ENCODE data around the gene FAM174C. TPM values are rescaled to one million over a fixed set of nuclear protein-coding genes. Genes with fewer than 3 reads are reported as not detected.

The FAM174C gene
- total RNA-seq, 2 experiments from 2014 or later: 77.0 to 88.0 TPM

DNA sequence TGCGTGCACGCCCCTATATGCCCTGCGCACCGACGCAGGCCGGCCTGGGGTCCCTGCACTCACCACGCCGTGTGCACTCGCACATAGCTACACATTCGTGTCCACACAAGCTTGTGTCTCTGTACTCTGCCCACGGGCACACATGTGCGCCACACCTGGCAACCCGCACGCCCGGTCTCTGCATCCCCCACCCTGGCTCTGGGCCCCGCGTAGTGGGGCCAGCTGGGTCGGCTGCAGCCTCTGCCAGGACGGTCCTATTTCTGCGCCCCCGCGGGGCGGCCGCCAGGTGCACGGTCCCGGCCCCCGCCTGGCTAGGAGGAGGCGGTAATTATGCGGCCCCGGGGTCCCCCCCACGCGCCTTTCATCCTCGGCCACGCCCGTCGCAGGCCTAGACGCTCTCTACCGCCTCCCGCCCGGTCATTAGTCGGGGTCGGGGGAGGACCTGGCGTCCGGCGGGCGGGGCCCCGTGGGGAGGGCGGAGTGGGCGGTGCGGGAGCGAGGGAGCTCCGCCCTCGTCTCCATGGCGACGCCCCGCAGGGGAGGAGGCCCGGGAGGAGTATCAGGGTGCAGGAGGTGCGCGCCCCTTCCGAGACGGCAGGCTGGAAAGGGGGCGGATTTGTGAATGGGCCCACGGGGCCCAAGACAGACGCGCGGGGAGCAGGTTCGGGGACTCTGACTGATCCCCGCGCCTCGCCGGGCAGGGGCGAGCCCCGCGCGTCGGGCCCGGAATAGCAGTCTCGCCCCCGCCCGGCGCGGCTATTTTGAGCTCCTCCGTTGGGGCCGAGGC is 9.0 kb upstream of the FAM174C start:
- ATAC-seq: peak; percentile 42
- H3K4me3 Mint-ChIP-seq: peak overlapping the region; percentile 54
- peak; percentile 90 for DNase-seq
- H3K9me3 Mint-ChIP-seq: no peaks in the 10 kb centered on the region
- TF ChIP-seq, protein P1, sequence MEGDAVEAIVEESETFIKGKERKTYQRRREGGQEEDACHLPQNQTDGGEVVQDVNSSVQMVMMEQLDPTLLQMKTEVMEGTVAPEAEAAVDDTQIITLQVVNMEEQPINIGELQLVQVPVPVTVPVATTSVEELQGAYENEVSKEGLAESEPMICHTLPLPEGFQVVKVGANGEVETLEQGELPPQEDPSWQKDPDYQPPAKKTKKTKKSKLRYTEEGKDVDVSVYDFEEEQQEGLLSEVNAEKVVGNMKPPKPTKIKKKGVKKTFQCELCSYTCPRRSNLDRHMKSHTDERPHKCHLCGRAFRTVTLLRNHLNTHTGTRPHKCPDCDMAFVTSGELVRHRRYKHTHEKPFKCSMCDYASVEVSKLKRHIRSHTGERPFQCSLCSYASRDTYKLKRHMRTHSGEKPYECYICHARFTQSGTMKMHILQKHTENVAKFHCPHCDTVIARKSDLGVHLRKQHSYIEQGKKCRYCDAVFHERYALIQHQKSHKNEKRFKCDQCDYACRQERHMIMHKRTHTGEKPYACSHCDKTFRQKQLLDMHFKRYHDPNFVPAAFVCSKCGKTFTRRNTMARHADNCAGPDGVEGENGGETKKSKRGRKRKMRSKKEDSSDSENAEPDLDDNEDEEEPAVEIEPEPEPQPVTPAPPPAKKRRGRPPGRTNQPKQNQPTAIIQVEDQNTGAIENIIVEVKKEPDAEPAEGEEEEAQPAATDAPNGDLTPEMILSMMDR (IDR thresholded peaks at IDR 0.05): no peak
- H3K4me1 Mint-ChIP-seq (ENCODE audit: low read depth): peaks cover 61% of the 10 kb centered on the region
- peaks cover 29% of the 10 kb centered on the region for H3K36me3 Mint-ChIP-seq (ENCODE audit: low read depth)
- CTCF ChIA-PET: interaction anchor here (0.6 to 16.1 kb wide), 19 partner anchors 9 to 282 kb away, joined by 3 to 449 read pairs (median 4); partner anchors contain the start of genes ATP5F1D, FAM174C and WDR18
- POLR2A ChIA-PET: interaction anchor here (0.8 to 6.1 kb wide), 15 partner anchors 9 to 270 kb away, joined by 3 to 88 read pairs (median 3); partner anchors contain the start of genes ATP5F1D and FAM174C
- H3K27me3 Mint-ChIP-seq: no peaks in the 10 kb centered on the region
- H3K27ac Mint-ChIP-seq: peak overlapping the region; percentile 59
- intact Hi-C loops (cut with micrococcal nuclease): loop anchor here (2.0 kb wide), 1 partner anchor 14 kb away; no protein-coding TSS in a partner anchor

DNA sequence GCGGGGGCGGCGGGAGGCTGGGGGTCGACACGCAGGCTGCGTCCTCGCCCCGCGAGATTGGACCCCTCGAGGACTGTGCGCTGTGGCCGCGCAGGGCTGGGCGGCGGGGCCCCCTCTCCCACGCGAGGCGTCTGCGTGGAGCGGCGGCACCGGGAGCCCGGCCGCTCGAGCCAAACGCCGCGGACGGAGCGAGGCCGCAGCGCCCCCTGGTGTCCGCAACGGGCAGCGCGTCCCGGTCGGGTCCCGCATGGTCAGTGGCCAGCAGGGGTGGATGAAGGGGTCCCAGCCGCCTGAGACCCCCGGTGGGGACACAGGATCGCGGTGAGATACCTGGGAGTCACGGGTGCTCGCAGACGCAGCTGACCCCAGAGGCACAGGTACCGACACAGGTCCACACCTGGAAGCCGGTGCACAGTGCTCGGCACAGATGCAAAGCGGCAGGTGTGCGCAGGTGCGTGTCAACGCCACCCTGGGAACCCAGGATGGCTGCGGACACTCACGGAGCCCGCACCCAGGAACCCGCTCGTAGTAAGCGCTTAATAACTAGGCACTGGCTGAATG is 8.3 kb upstream of the FAM174C start:
- intact Hi-C loops (cut with micrococcal nuclease): loop anchor here (2.0 kb wide), 1 partner anchor 14 kb away; no protein-coding TSS in a partner anchor
- Mint-ChIP-seq H3K36me3 (ENCODE audit: low read depth) (peaks cover 30% of the 10 kb centered on the region), H3K27me3 (no peaks in the 10 kb centered on the region), H3K9me3 (no peaks in the 10 kb centered on the region), H3K27ac (peak overlapping the region; percentile 32), H3K4me1 (ENCODE audit: low read depth) (peaks cover 62% of the 10 kb centered on the region), H3K4me3 (peak overlapping the region; percentile 63)
- DNase-seq: peak; percentile 66
- POLR2A ChIA-PET: interaction anchor here (0.6 to 6.1 kb wide), 17 partner anchors 9 to 240 kb away, joined by 3 to 88 read pairs (median 3); partner anchors contain the start of genes ATP5F1D and FAM174C
- peak; percentile 2 for ATAC-seq
- TF ChIP-seq, protein P1 (IDR thresholded peaks at IDR 0.05): peak; percentile 100
- CTCF ChIA-PET: interaction anchor here (0.6 to 16.1 kb wide), 17 partner anchors 8 to 283 kb away, joined by 3 to 449 read pairs (median 4); partner anchors contain the start of genes ATP5F1D, FAM174C and WDR18

DNA sequence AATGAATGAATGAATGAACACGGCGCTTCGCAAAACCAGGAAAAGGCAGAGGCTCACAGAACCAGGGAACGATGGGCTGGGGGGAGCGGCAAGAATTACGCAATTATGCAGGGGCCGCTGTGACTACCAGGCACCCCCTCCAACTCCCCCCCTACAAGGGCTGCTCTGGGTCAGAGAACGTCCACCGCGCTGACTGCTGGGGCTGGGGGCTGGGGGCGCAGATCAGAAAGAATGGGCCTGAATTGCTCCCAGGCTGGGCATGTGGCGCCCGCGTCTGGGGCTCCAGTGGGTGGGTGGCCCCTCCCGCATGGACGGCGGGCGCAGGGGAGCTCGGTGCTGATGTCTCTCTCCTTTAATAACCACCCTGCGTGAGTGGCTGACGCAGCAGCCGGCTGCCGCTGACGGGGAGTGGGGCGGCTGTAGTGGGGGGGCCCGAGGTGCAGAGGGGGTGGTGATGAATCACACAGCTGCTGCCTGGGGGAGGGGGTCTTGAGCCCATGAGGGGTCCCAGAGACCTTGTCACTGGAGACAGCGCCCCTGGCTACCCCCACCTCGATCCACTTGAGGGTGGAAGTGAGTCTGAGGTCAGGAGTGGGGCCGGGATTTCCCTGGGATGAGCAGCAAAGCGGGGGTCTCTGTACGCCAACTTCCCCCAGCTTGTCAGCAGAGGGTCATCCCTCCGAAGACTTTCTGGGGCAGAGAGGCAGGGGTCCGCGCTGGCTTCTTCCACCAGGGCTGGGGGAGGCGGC is 7.7 kb upstream of the FAM174C start:
- DNase-seq (no peak), ATAC-seq (no peak)
- Mint-ChIP-seq H3K4me3 (peak overlapping the region; percentile 63), H3K27ac (peak overlapping the region; percentile 32), H3K36me3 (ENCODE audit: low read depth) (peaks cover 35% of the 10 kb centered on the region), H3K4me1 (ENCODE audit: low read depth) (peaks cover 64% of the 10 kb centered on the region), H3K27me3 (no peaks in the 10 kb centered on the region), H3K9me3 (no peaks in the 10 kb centered on the region)
- TF ChIP-seq, protein P1 (IDR thresholded peaks at IDR 0.05): no peak
- CTCF ChIA-PET: interaction anchor here (1.6 to 16.1 kb wide), 5 partner anchors 8 to 165 kb away, joined by 5 to 449 read pairs (median 14); partner anchors contain the start of genes ATP5F1D and FAM174C
- intact Hi-C loops (cut with micrococcal nuclease): loop anchor here (2.0 kb wide), 2 partner anchors 15 to 25 kb away; no protein-coding TSS in a partner anchor
- POLR2A ChIA-PET: interaction anchor here (0.6 to 6.1 kb wide), 8 partner anchors 8 to 92 kb away, joined by 3 to 88 read pairs (median 4); partner anchors contain the start of gene ATP5F1D

DNA sequence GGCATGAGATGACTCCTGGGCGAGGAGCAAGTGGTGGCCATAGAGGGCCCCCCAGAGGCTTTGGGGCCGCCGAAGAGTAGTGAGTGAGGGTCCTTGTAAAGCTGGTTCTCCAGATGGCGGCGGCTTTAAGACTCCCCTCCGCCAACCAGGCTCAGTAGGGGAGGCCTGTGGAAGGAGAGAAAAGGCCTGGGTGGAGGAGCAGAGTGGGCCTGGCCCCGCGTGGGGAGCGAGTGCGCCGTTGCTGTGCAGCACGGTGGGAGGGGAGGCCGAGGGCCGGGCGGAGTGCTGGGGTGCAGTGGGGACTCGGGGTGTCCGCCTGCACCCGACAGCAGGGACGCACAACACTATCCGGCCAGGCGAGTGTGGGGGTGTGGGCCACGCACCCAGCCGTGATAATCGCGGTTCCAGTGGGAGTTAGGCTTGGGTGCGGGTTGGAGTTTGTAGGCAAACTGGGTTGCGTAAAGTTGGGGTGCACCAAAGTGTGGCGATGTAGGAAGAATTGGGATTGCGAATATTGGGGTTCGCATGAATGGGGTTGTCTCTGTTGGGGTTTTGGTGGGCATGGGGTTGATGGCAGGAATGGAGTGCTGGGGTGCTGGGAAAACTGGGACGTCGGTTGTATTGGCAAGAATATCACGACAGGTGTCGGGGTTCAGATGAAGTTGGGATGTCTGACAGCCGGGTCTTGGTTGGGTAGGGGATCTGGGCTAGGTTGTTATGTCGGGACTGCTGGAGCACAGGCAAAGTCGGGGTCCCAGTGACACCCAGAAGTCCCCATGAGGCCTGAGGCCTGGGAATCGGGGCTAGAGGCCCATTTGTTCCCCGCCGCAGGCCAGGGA is 6.9 kb upstream of the FAM174C start:
- intact Hi-C loops (cut with micrococcal nuclease): loop anchor here (2.0 kb wide), 1 partner anchor 26 kb away; no protein-coding TSS in a partner anchor
- peak overlapping the region; percentile 60 for H3K27ac Mint-ChIP-seq
- peak overlapping the region; percentile 94 for H3K4me3 Mint-ChIP-seq
- ChIA-PET CTCF (interaction anchor here (0.7 to 16.1 kb wide), 7 partner anchors 8 to 25 kb away, joined by 3 to 449 read pairs (median 7); partner anchors contain the start of gene ATP5F1D), POLR2A (interaction anchor here (0.8 to 6.1 kb wide), 21 partner anchors 9 to 325 kb away, joined by 3 to 88 read pairs (median 5); partner anchors contain the start of genes ARHGAP45, ATP5F1D and NDUFS7)
- no peaks in the 10 kb centered on the region for H3K27me3 Mint-ChIP-seq
- no peak for DNase-seq
- H3K4me1 Mint-ChIP-seq (ENCODE audit: low read depth): peaks cover 65% of the 10 kb centered on the region
- peaks cover 39% of the 10 kb centered on the region for H3K36me3 Mint-ChIP-seq (ENCODE audit: low read depth)
- TF ChIP-seq, protein P1 (IDR thresholded peaks at IDR 0.05): no peak
- ATAC-seq: no peak
- no peaks in the 10 kb centered on the region for H3K9me3 Mint-ChIP-seq

All from activated CD8-positive, alpha-beta T cell treated with anti-CD3 and anti-CD28 coated beads for 36 hours (primary cell).